Right renal pelvis (tissue), 4 donors: ENCODE measurements around the gene STK38. TPM values are rescaled to one million over a fixed set of nuclear protein-coding genes. Genes with fewer than 3 reads are reported as not detected.
A peak's percentile ranks its signal among the peaks of the same experiment; 100 is the strongest.

ENCODE experiments used
- DNase-seq, 4 donors: peaks; one replicate each; pipeline ENCODE4 v3.0.0-alpha.2; 2013; ENCODE audit warnings: low read depth in 4 of 4, low spot score in 3 of 4, missing footprints in 1 of 4
- polyA plus RNA-seq, 4 donors: library from polyadenylated mRNA; unstranded; fragments of 120-200 nt; gene quantifications; one replicate each; pipeline ENCODE4 v1.2.1, GENCODE V29; 2013; ENCODE audit not compliant: insufficient read length in 4 of 4

STK38 gene
- polyA plus RNA-seq, 4 donors, result 48.1 to 63.5 (median 50.9) TPM

GRCh38 chr6:36566418-36566905 lies 19.2 kb upstream of the STK38 start:
- DNase-seq, result no peak

- DNase-seq, result no peak
These were observed 16.6 kb upstream of the STK38 start for GRCh38 chr6:36563928-36564284.

- DNase-seq, result no peak
These were observed 16.1 kb upstream of the STK38 start for GRCh38 chr6:36563237-36563927.

GRCh38 chr6:36560822-36561221 lies 13.5 kb upstream of the STK38 start:
- no peak for DNase-seq

GRCh38 chr6:36559011-36559793 lies 11.9 kb upstream of the STK38 start:
- DNase-seq, result no peak

GRCh38 chr6:36556281-36556680 lies 9.0 kb upstream of the STK38 start:
- DNase-seq, result no peak

- no peak for DNase-seq
These were observed 8.5 kb upstream of the STK38 start for GRCh38 chr6:36555750-36556252.

- no peak for DNase-seq
These were observed 3.3 kb upstream of the STK38 start for GRCh38 chr6:36550473-36551000.

- no peak for DNase-seq
These were observed 1.1 kb upstream of the STK38 start for GRCh38 chr6:36548401-36548743.

- DNase-seq, result no peak
These were observed 544 bp upstream of the STK38 start for GRCh38 chr6:36547646-36548400.

GRCh38 chr6:36546308-36546919 lies 865 bp downstream of the STK38 start:
- peak in 2 of 4 donors; percentile 20 to 23 for DNase-seq

GRCh38 chr6:36545767-36546307 lies 1.4 kb downstream of the STK38 start:
- no peak for DNase-seq

- DNase-seq, result no peak
These were observed 3.1 kb downstream of the STK38 start for GRCh38 chr6:36544228-36544627.

- DNase-seq, result no peak
These were observed 5.2 kb downstream of the STK38 start for GRCh38 chr6:36542041-36542440.

- DNase-seq, result no peak
These were observed 7.3 kb downstream of the STK38 start for GRCh38 chr6:36539814-36540568.

- DNase-seq, result no peak
These were observed 10.3 kb downstream of the STK38 start for GRCh38 chr6:36536873-36537547.

- no peak for DNase-seq
These were observed 14.0 kb downstream of the STK38 start for GRCh38 chr6:36533321-36533720.

- no peak for DNase-seq
These were observed 21.2 kb downstream of the STK38 start for GRCh38 chr6:36526066-36526465.

GRCh38 chr6:36525346-36525745 lies 21.9 kb downstream of the STK38 start:
- DNase-seq, result no peak
